SK-N-MC (cell line): Measurements from ENCODE around the gene MX1.

Source experiments
- DNase-seq: peaks from one replicate; pipeline ENCODE4 v3.0.0-alpha.2; 2011; ENCODE audit warnings: low read depth, low spot score
- H3K27ac ChIP-seq: fragments of 200-600 bp; sonication (generic); 2 replicates; pipeline ENCODE4 v1.5.1; 2016; ENCODE audit warnings: mixed run types
- H3K36me3 ChIP-seq: fragments of 200-600 bp; sonication (generic); 2 replicates; pipeline ENCODE4 v1.6.1; 2017; ENCODE audit warnings: antibody characterized with exemption, low read length, mixed read lengths; ENCODE audit not compliant: insufficient read depth
- H3K4me3 ChIP-seq: fragments of 200-600 bp; sonication (generic); 2 replicates; pipeline ENCODE4 v1.5.1; 2016
- H3K9ac ChIP-seq: fragments of 200-600 bp; sonication (generic); 2 replicates; pipeline ENCODE4 v1.8.0; 2017; ENCODE audit warnings: mixed run types, mixed read lengths; ENCODE audit not compliant: insufficient read length
- H3K9me3 ChIP-seq: fragments of 200-600 bp; sonication (generic); 2 replicates; pipeline ENCODE4 v1.6.1; 2017; ENCODE audit warnings: low read depth, mild to moderate bottlenecking, antibody characterized with exemption, low read length, moderate library complexity, mixed read lengths
- EZH2 ChIP-seq: fragments of 200-600 bp; sonication (generic); IDR thresholded peaks from one replicate; pipeline ENCODE4 v1.6.1; 2017; ENCODE audit warnings: antibody characterized with exemption
- FOXP2 ChIP-seq: optimal IDR thresholded peaks from 2 replicates; pipeline ENCODE3; 2011; ENCODE audit warnings: mild to moderate bottlenecking, moderate library complexity; ENCODE audit not compliant: insufficient read depth; ENCODE audit errors: extremely low read length, control extremely low read depth
- POLR2AphosphoS5 ChIP-seq: IDR thresholded peaks from 2 replicates; pipeline ENCODE4 v1.6.1; 2012; ENCODE audit warnings: mild to moderate bottlenecking, low read depth, low read length, borderline replicate concordance

The MX1 gene, protein sequence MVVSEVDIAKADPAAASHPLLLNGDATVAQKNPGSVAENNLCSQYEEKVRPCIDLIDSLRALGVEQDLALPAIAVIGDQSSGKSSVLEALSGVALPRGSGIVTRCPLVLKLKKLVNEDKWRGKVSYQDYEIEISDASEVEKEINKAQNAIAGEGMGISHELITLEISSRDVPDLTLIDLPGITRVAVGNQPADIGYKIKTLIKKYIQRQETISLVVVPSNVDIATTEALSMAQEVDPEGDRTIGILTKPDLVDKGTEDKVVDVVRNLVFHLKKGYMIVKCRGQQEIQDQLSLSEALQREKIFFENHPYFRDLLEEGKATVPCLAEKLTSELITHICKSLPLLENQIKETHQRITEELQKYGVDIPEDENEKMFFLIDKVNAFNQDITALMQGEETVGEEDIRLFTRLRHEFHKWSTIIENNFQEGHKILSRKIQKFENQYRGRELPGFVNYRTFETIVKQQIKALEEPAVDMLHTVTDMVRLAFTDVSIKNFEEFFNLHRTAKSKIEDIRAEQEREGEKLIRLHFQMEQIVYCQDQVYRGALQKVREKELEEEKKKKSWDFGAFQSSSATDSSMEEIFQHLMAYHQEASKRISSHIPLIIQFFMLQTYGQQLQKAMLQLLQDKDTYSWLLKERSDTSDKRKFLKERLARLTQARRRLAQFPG

DNA sequence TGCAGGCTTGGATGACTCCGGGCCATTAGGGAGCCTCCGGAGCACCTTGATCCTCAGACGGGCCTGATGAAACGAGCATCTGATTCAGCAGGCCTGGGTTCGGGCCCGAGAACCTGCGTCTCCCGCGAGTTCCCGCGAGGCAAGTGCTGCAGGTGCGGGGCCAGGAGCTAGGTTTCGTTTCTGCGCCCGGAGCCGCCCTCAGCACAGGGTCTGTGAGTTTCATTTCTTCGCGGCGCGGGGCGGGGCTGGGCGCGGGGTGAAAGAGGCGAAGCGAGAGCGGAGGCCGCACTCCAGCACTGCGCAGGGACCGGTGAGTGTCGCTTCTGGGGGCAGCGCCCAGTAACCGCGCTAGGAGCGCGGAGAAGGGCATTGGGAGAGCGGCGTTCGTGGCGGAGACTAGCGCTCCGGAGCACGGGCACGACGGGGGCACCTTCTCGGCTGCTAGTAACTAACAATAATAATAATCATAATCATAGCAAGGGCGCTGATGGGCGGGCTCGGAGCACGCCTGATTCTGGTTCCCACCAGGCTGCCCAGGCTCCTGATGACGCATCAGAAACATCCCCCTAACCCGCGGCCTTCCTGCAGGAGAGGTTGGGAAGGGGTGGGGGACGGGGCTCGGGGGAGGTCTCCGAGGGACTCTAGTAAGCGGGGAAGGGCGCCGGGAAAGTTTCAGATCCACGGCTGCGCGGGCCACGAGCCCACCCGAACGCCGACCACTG, at the start of gene MX1:
Gene MX1, plus strand, starts transcription at position 286 of the 722 bp plus-strand sequence. CDS start 5,832 bp downstream, outside the sequence.
- no peak for TF ChIP-seq FOXP2
- no peak for TF ChIP-seq POLR2AphosphoS5
- TF ChIP-seq EZH2, result no peak
- Histone ChIP-seq H3K4me3 (no peak within 1 kb of the TSS), H3K9me3 (no peaks in the 10 kb centered on the region), H3K27ac (no peak within 1 kb of the TSS), H3K36me3 (no peaks in the 10 kb centered on the region), H3K9ac (no peak within 1 kb of the TSS)
- DNase-seq, result no peak

DNA sequence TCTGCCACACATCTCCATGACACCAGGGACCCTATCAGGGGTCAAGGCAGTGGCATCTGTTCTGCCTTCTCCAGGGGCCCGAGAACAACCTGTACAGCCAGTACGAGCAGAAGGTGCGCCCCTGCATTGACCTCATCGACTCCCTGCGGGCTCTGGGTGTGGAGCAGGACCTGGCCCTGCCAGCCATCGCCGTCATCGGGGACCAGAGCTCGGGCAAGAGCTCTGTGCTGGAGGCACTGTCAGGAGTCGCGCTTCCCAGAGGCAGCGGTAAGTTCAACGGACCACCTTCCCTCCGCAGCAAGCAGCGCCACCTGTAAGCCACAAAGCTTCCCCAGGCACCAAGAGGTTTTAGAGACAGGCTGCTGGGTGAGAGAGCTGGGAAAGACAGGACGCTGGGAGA, 48.3 kb upstream of the MX1 start:
- Histone ChIP-seq H3K9me3 (no peaks in the 10 kb centered on the region), H3K36me3 (no peaks in the 10 kb centered on the region), H3K9ac (no peak overlapping the region), H3K27ac (no peak overlapping the region), H3K4me3 (no peak overlapping the region)
- DNase-seq, result no peak
- TF ChIP-seq EZH2, result no peak
- TF ChIP-seq FOXP2, result no peak
- no peak for TF ChIP-seq POLR2AphosphoS5

DNA sequence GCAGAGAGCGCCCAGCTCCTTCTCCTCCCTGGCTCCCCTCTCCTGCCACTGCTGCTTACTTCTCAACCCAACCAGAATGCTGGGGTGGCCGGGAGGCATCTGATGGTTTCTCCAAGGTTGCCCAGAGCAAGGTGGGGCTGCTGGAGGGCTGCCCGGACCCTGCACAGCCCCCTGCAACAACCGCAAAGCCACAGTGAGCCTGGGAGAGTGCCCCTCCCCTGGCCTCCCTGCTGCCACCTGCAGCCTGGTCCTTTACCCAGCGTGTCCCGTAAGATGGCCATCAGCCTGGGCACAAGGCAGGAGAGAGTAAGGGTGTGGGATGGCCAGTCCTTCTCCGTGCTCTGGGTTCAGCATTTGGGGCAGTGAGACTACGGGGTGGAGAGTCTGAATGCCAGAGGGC, 47.2 kb upstream of the MX1 start:
- Histone ChIP-seq H3K9ac (no peak overlapping the region), H3K4me3 (no peak overlapping the region), H3K36me3 (no peaks in the 10 kb centered on the region), H3K27ac (no peak overlapping the region), H3K9me3 (no peaks in the 10 kb centered on the region)
- no peak for DNase-seq
- TF ChIP-seq FOXP2 (no peak), EZH2 (no peak), POLR2AphosphoS5 (no peak)

DNA sequence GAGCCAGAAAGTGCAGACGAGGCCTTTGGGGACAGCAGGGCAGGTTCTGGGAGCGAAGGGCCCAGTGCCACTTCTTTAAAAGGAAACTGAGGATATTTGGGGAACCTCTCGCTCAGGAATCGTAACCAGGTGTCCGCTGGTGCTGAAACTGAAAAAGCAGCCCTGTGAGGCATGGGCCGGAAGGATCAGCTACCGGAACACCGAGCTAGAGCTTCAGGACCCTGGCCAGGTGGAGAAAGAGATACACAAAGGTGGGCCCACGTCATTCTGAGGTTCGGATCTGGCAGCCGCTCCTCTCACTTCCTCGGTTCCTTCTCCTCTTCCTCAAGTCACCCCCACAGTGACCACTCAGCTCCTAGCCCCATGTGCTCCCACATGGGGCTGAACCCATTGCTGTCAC, 46.1 kb upstream of the MX1 start:
- Histone ChIP-seq H3K4me3 (no peak overlapping the region), H3K9me3 (no peaks in the 10 kb centered on the region), H3K9ac (no peak overlapping the region), H3K27ac (no peak overlapping the region), H3K36me3 (no peaks in the 10 kb centered on the region)
- DNase-seq, result no peak
- TF ChIP-seq FOXP2, result no peak
- TF ChIP-seq EZH2, result no peak
- no peak for TF ChIP-seq POLR2AphosphoS5

DNA sequence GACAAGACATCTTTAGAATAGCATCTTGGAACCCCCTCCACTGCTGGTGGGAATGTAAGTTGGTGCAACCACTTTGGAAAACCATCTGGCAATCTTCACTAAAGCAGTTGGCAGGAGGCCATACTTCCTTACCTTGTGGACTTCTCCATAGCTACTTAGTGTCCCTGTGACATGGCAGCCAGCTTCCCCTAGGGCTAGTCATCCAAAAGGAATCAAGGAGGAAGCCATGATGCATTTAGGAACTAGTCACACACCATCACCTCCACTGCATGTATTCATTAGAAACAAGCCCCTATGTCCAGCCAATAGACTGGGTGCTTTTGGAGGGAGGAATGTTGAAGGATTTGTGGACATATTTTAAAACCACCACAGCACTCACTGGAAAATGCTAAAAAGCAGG, 44.3 kb upstream of the MX1 start:
- H3K36me3 ChIP-seq, result no peaks in the 10 kb centered on the region
- no peak for TF ChIP-seq EZH2
- no peak for TF ChIP-seq FOXP2
- TF ChIP-seq POLR2AphosphoS5, result no peak

DNA sequence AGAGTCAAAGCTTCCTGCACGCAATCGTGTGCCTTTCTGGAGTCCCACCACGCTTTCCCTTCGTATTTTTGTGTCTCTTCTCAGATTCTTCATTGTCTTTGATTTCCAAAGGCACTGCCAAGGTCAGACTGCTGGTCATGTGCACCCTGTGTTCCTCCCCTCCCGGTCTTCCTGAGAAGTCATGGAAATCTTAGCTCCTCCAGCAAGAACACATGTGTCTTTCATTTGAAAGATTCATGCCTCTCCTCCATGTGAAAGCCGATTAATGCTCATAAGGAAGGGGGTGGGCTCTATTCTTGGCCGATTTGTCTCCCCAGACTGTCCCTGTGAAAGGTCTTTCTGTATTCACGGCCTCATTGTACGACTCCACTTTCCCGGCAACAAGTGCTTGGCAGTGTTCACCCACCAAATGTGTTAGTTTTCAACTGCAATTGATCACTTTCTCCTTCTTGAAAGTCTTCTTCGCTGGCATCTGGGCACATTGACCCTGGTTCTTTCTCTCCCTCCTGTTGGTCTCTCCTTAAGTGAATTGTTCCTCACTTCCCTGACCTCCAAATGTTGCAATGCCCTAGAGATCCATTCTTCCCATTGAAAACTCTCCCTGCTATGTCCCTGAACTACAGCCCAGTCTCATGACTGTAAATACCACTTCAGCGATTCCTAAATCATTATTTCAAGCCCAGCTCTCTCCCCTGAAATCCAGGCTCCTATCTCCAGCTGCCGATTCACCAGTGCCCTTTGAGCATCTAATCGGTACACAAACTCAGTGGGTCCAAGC, 38.8 kb upstream of the MX1 start:
- Histone ChIP-seq H3K36me3 (no peaks in the 10 kb centered on the region), H3K27ac (no peak overlapping the region), H3K9ac (no peak overlapping the region), H3K9me3 (no peaks in the 10 kb centered on the region), H3K4me3 (no peak overlapping the region)
- no peak for DNase-seq
- TF ChIP-seq FOXP2 (no peak), EZH2 (no peak), POLR2AphosphoS5 (no peak)

More for the DNA sequence above, 44.3 kb upstream of the MX1 start:
- Histone ChIP-seq H3K9ac (no peak overlapping the region), H3K9me3 (no peaks in the 10 kb centered on the region), H3K4me3 (no peak overlapping the region), H3K27ac (no peak overlapping the region)
- no peak for DNase-seq

DNA sequence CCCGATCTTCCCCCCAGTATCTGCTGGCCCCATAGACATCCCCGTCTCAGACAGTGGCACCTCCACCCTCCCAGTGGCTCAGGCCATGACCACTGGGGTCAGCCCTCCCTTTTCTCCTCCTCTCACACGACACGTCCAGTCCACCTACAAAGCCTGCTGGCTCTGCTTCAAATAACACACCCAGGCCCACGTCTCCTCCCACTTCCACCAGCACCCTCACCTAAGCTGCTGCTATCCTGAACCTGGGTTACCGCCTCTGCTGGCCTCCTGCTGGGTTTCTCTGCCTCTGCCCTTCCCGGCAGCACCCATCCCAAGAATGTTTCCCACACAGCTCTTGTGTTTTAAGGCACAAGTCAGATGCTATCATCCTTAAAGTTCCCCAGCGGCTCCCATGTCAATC, 38.2 kb upstream of the MX1 start:
- TF ChIP-seq EZH2 (no peak), FOXP2 (no peak), POLR2AphosphoS5 (no peak)

More for the DNA sequence above, 38.2 kb upstream of the MX1 start:
- Histone ChIP-seq H3K9ac (no peak overlapping the region), H3K27ac (no peak overlapping the region), H3K9me3 (no peaks in the 10 kb centered on the region), H3K4me3 (no peak overlapping the region), H3K36me3 (no peaks in the 10 kb centered on the region)
- no peak for DNase-seq
